OCI-LY3 (cell line): ENCODE measurements around the gene DTX1.

Experiments used
- EZH2phosphoT487 ChIP-seq: fragments of 200-600 bp; shearing (Covaris generic); IDR thresholded peaks from 2 replicates; pipeline ENCODE4 v1.6.1; 2018; ENCODE audit warnings: antibody characterized with exemption, mixed run types, low read depth
- TF ChIP-seq, protein P1 (sequence below): fragments of 200-600, 300-600 bp; sonication (generic); IDR thresholded peaks from 2 replicates; pipeline ENCODE4 v1.5.1; 2014; ENCODE audit warnings: antibody characterized with exemption, low read length, low read depth

DNA sequence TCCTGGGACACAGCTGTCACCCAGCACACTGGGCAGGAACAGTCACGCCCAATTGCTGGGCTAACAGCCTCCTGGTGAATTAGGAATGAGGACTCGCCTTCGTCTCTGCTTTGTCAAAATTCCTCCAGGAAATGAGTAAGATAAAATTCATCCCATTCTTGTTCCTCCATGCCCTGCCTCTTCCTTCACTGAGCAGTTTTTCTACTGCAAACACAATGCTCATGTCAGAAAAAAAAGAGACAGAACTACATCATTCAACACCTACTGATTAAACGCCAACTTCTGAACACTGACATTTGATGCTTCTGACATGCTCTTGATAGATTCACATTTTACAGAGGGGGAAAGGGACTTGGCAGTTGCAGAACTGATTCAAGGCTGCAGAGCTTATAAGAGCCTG, 37.5 kb upstream of the DTX1 start:
- TF ChIP-seq, protein P1, sequence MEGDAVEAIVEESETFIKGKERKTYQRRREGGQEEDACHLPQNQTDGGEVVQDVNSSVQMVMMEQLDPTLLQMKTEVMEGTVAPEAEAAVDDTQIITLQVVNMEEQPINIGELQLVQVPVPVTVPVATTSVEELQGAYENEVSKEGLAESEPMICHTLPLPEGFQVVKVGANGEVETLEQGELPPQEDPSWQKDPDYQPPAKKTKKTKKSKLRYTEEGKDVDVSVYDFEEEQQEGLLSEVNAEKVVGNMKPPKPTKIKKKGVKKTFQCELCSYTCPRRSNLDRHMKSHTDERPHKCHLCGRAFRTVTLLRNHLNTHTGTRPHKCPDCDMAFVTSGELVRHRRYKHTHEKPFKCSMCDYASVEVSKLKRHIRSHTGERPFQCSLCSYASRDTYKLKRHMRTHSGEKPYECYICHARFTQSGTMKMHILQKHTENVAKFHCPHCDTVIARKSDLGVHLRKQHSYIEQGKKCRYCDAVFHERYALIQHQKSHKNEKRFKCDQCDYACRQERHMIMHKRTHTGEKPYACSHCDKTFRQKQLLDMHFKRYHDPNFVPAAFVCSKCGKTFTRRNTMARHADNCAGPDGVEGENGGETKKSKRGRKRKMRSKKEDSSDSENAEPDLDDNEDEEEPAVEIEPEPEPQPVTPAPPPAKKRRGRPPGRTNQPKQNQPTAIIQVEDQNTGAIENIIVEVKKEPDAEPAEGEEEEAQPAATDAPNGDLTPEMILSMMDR, result no peak
- TF ChIP-seq EZH2phosphoT487, result no peak
